Testis (tissue), 3 donors: Measurements from ENCODE around the gene SLC6A2. TPM values are rescaled to one million over a fixed set of nuclear protein-coding genes. Genes with fewer than 3 reads are reported as not detected.

Experiments
- DNase-seq: peaks from one replicate; pipeline ENCODE4 v3.0.0-alpha.2; 2019
- H3K27ac ChIP-seq, 2 donors: fragments of 200-600 bp; sonication (generic); one replicate each; pipeline ENCODE4 v1.5.1; 2019
- H3K27me3 ChIP-seq: fragments of 200-600 bp; sonication (generic); one replicate; pipeline ENCODE4 v1.5.1; 2019
- H3K36me3 ChIP-seq: fragments of 200-600 bp; sonication (generic); one replicate; pipeline ENCODE4 v1.5.1; 2017; ENCODE audit warnings: low read depth; ENCODE audit errors: missing control alignments
- H3K4me1 ChIP-seq: fragments of 200-600 bp; sonication (generic); one replicate; pipeline ENCODE4 v1.5.1; 2019
- H3K4me3 ChIP-seq, 2 donors: fragments of 200-600 bp; sonication (generic); one replicate each; pipeline ENCODE4 v1.5.1; 2017 to 2019
- H3K9me3 ChIP-seq: fragments of 200-600 bp; sonication (generic); one replicate; pipeline ENCODE4 v1.5.1; 2017
- POLR2A ChIP-seq: fragments of 450-650 bp; IDR thresholded peaks from one replicate; pipeline ENCODE4 v1.6.1; 2017; ENCODE audit warnings: antibody characterized with exemption, mild to moderate bottlenecking, moderate library complexity
- WGBS, 2 donors: methylation state at CpG; one replicate each; pipeline ENCODE4 v1.1.5; 2018; 5-methylcytosine and 5-hydroxymethylcytosine counted together
- intact Hi-C: fragments of 100-400 bp; cut with DNase I; formaldehyde crosslinking; loops from one replicate; pipeline ENCODE4 v1.15.1; 2023; ENCODE audit warnings: low total_unique reads
- polyA plus RNA-seq: library from polyadenylated mRNA; stranded (reverse); fragments of 350-450 nt; fragmentation: Illumina TruSeq; extraction: RNeasy Lipid Tissue Mini Kit (QIAGEN cat#74804); gene quantifications from one replicate; pipeline ENCODE4 v1.2.3, GENCODE V29; 2014; ENCODE audit warnings: low read depth, low replicate concordance; ENCODE audit not compliant: insufficient read depth
- total RNA-seq, 2 donors: library from RNA; depleted of rRNA; stranded (reverse); fragments of >200 nt; gene quantifications; one replicate each; pipeline ENCODE4 v1.2.3, GENCODE V29; 2016
- TF ChIP-seq, protein P1 (sequence below), 3 experiments: fragments of 450-650 bp in 2 of 3; fragments of 200-600 bp in 1 of 3; sonication (generic) in 1 of 3; IDR thresholded peaks; one replicate each; pipeline ENCODE4 v1.5.1; 2016 to 2019; ENCODE audit warnings: antibody characterized with exemption in 3 of 3, mild to moderate bottlenecking in 2 of 3, moderate library complexity in 1 of 3

Gene SLC6A2
- total and polyA plus RNA-seq, 3 donors from 2014 or later: 3.5 to 16.6 (median 5.7) TPM

DNA sequence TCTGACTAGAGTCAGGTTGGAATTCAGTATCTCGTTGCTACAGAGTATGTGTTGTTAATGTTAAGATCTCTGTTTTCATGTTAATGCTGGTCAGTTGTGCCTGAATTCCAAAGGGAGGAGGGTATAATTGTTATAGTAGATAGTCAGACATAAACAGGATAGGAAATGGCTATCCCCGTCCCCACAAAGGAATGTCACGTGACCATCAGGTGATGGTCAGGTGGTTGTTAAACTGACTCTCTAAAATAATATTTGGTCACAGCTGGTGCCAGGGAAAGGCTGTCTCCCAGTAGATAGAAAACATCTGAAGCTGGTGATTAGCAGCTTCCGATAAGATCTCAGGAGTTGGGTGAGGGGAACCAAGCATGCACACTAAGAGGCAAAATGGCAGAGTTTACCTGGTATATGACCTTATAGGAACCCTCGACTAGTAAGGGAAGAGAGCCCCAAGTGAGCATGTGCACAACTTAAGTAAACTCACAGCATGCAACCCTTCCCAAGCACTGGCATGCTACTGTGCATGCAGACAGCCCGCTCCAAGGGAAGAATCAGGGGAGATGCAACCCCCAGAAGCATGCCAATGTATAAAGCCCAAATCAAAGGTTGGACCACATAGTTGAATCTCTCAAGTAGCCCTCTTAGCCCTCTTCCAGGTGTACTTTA, 27.4 kb upstream of the SLC6A2 start:
- Histone ChIP-seq H3K27me3 (no peaks in the 10 kb centered on the region), H3K4me3 (no peak overlapping the region), H3K9me3 (no peaks in the 10 kb centered on the region), H3K36me3 (no peaks in the 10 kb centered on the region), H3K27ac (no peak overlapping the region), H3K4me1 (no peaks in the 10 kb centered on the region)
- intact Hi-C loops: no loop called here
- no peak for DNase-seq
- TF ChIP-seq POLR2A: no peak
- TF ChIP-seq, protein P1, sequence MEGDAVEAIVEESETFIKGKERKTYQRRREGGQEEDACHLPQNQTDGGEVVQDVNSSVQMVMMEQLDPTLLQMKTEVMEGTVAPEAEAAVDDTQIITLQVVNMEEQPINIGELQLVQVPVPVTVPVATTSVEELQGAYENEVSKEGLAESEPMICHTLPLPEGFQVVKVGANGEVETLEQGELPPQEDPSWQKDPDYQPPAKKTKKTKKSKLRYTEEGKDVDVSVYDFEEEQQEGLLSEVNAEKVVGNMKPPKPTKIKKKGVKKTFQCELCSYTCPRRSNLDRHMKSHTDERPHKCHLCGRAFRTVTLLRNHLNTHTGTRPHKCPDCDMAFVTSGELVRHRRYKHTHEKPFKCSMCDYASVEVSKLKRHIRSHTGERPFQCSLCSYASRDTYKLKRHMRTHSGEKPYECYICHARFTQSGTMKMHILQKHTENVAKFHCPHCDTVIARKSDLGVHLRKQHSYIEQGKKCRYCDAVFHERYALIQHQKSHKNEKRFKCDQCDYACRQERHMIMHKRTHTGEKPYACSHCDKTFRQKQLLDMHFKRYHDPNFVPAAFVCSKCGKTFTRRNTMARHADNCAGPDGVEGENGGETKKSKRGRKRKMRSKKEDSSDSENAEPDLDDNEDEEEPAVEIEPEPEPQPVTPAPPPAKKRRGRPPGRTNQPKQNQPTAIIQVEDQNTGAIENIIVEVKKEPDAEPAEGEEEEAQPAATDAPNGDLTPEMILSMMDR (IDR thresholded peaks at IDR 0.05): no peak
- 78% methylated on average over 6 of the region's 6 CpGs for WGBS, 2 donors

DNA sequence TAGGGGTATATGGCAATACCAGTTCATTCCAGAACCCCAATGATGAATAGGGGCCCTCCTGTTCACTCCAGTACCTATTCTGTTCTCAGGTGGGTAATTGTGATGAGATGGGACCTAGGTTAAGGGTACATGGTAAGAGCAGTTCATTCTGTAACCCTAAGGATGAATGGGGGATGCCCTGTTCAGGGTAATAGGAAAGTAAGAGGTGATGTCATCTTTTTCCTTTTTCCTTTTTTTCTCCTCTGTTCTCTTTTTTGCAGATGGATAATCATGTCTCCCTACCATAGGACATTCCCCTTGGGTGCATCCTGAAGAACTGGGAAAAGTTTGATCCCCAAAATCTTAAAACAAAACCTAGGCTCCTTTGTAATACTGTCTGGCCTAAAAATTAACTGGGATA, 25.0 kb upstream of the SLC6A2 start:
- Histone ChIP-seq H3K27me3 (no peaks in the 10 kb centered on the region), H3K9me3 (no peaks in the 10 kb centered on the region), H3K4me1 (no peaks in the 10 kb centered on the region), H3K36me3 (no peaks in the 10 kb centered on the region), H3K27ac (no peak overlapping the region), H3K4me3 (no peak overlapping the region)
- intact Hi-C loops: no loop called here
- no peak for DNase-seq
- no peak for TF ChIP-seq POLR2A
- TF ChIP-seq, protein P1 (IDR thresholded peaks at IDR 0.05): no peak

DNA sequence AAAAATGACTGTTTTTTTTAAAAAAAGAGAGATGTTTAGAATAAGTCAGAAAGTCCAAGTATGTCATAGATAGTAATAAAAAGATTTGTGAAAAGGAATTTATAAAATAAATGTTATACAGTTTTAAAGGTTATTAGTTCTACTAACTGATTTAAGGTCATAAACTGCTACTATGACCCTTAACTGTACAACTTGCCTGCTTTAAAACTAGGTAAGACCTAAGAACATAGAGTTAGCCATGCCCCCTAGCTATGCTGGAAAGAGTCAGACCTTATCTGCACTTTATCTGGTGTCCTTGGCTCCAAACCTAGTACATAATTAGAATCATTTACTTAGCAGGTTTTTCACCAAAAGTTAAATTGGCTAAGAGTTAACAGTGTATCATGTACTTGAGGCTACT, 23.5 kb upstream of the SLC6A2 start:
- no peaks in the 10 kb centered on the region for H3K9me3 ChIP-seq
- H3K36me3 ChIP-seq: no peaks in the 10 kb centered on the region
- H3K4me1 ChIP-seq: no peaks in the 10 kb centered on the region
- H3K27me3 ChIP-seq: no peaks in the 10 kb centered on the region
- no peak overlapping the region for H3K27ac ChIP-seq
- DNase-seq: no peak
- no peak for TF ChIP-seq POLR2A
- TF ChIP-seq, protein P1 (IDR thresholded peaks at IDR 0.05): no peak
- intact Hi-C loops: no loop called here
- no peak overlapping the region for H3K4me3 ChIP-seq

DNA sequence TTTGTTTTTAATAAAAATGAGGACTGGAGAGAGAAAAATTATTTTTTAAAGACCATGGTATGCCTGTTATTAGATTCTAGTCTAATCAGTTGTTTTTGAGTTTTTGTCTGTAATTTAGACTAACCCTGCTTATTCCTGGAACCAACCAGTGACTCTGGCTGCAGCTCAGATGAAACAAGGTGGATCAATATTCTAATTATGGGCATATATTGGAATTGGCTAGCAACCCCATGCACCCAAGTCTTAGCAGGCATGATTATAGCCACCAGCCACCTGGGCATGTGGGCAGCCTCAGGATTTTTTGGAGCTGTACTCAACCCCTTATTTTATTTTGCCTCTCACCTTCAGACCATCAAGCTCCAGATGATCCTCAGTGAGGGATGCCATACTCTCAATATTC, 21.6 kb upstream of the SLC6A2 start:
- intact Hi-C loops: no loop called here
- TF ChIP-seq, protein P1 (IDR thresholded peaks at IDR 0.05): no peak
- no peak for TF ChIP-seq POLR2A
- no peak overlapping the region for H3K4me3 ChIP-seq
- no peaks in the 10 kb centered on the region for H3K9me3 ChIP-seq
- no peaks in the 10 kb centered on the region for H3K4me1 ChIP-seq
- H3K36me3 ChIP-seq: no peaks in the 10 kb centered on the region
- H3K27ac ChIP-seq: no peak overlapping the region
- DNase-seq: no peak
- H3K27me3 ChIP-seq: no peaks in the 10 kb centered on the region

DNA sequence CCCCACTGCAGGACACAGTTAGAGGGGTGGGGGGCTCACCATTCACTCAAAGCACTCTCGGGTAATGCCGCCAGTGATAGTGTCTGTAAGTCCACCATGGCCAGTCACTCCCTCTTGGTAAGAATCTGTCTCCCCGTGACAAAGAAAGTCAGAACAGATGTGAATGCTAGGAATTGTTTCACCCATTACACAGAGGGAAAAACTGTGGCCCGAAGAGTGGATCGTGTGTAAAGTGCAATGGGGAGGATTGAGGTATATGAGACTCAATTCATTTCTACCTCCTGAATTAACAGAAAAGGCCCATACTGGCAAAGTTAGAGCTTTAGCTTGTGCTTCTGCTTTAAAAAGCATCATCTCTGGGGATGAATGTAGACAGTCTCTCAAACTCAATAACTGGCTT, 17.5 kb upstream of the SLC6A2 start:
- 90 to 92% methylated on average over 5 of the region's 5 CpGs for WGBS, 2 donors
- Histone ChIP-seq H3K27me3 (no peaks in the 10 kb centered on the region), H3K36me3 (no peaks in the 10 kb centered on the region), H3K4me1 (no peaks in the 10 kb centered on the region), H3K4me3 (no peak overlapping the region), H3K27ac (no peak overlapping the region), H3K9me3 (no peaks in the 10 kb centered on the region)
- intact Hi-C loops: no loop called here
- TF ChIP-seq POLR2A: no peak
- TF ChIP-seq, protein P1 (IDR thresholded peaks at IDR 0.05): no peak
- DNase-seq: no peak
